Memory B cell (primary cell): Measurements from ENCODE around the gene PSME1.
A peak's percentile ranks its signal among the peaks of the same experiment; 100 is the strongest.

Experiments used
- ATAC-seq: fragments of 150-1000 bp; cut with Tn5 transposase; 2 replicates; pipeline ENCODE4 v1.10.0; 2021; ENCODE audit warnings: low read depth, mild to moderate bottlenecking, moderate library complexity
- DNase-seq, 2 donors: peaks; one replicate each; pipeline ENCODE4 v3.0.0; 2022; ENCODE audit warnings: low spot score in 2 of 2
- H3K27ac Mint-ChIP-seq: one replicate; pipeline ENCODE4 v1.8.0; 2022; ENCODE audit warnings: mild to moderate bottlenecking, moderate library complexity, mixed read lengths
- H3K27me3 Mint-ChIP-seq: one replicate; pipeline ENCODE4 v1.8.0; 2022; ENCODE audit warnings: mixed read lengths
- H3K36me3 Mint-ChIP-seq: one replicate; pipeline ENCODE4 v1.8.0; 2022; ENCODE audit warnings: mild to moderate bottlenecking, mixed read lengths
- H3K4me1 Mint-ChIP-seq: one replicate; pipeline ENCODE4 v1.8.0; 2022; ENCODE audit warnings: mixed read lengths
- H3K4me3 Mint-ChIP-seq: one replicate; pipeline ENCODE4 v1.8.0; 2022; ENCODE audit warnings: mild to moderate bottlenecking, moderate library complexity, mixed read lengths
- H3K9me3 Mint-ChIP-seq: one replicate; pipeline ENCODE4 v1.8.0; 2022; ENCODE audit warnings: mixed read lengths

The PSME1 gene

GRCh38 chr14:24135834-24136683 is at the start of gene PSME1:
Gene PSME1 (plus strand): TSS chr14:24136194. CDS start chr14:24136263, 69 bp downstream.
- H3K36me3 Mint-ChIP-seq, result peaks cover 22% of the 10 kb centered on the region
- H3K27ac Mint-ChIP-seq, result peak within 1 kb of the TSS; percentile 98
- no peaks in the 10 kb centered on the region for H3K27me3 Mint-ChIP-seq
- peak; percentile 95 for DNase-seq
- ATAC-seq, result peak; percentile 90
- peak within 1 kb of the TSS; percentile 92 for H3K4me3 Mint-ChIP-seq
- H3K4me1 Mint-ChIP-seq, result peaks cover 46% of the 10 kb centered on the region
- no peaks in the 10 kb centered on the region for H3K9me3 Mint-ChIP-seq

DNA sequence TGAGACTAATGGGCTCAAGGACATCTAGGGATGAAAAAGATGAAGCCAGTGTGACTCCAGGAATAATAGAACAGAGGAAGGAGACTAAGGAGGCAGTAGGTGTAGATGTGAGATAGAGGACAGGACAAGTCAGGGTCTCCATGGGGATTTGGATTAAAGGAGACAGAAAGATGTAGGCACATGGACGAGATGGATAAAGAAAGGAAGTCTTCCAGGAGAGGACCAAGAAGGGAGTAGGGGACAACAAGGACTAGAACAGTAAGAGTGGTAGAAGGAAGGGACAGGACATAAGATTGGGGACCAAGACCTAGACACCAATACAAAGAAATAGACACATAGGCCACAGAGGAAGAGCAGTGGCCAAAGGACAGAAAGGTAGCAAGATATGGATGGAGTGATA is 49.0 kb upstream of the PSME1 start:
- Mint-ChIP-seq H3K9me3 (no peaks in the 10 kb centered on the region), H3K36me3 (no peaks in the 10 kb centered on the region), H3K4me3 (no peak overlapping the region), H3K27me3 (no peaks in the 10 kb centered on the region), H3K4me1 (peaks cover 24% of the 10 kb centered on the region), H3K27ac (peak overlapping the region; percentile 1)
- DNase-seq (no peak), ATAC-seq (no peak)

- no peak overlapping the region for H3K27ac Mint-ChIP-seq
- no peaks in the 10 kb centered on the region for H3K27me3 Mint-ChIP-seq
- H3K4me3 Mint-ChIP-seq, result no peak overlapping the region
- no peak for DNase-seq
- ATAC-seq, result no peak
- H3K36me3 Mint-ChIP-seq, result no peaks in the 10 kb centered on the region
- H3K9me3 Mint-ChIP-seq, result no peaks in the 10 kb centered on the region
- H3K4me1 Mint-ChIP-seq, result peaks cover 21% of the 10 kb centered on the region
These were observed 47.9 kb upstream of the PSME1 start for GRCh38 chr14:24088095-24088494.

GRCh38 chr14:24089890-24090289 is 46.1 kb upstream of the PSME1 start:
- no peaks in the 10 kb centered on the region for H3K27me3 Mint-ChIP-seq
- no peaks in the 10 kb centered on the region for H3K9me3 Mint-ChIP-seq
- H3K36me3 Mint-ChIP-seq, result no peaks in the 10 kb centered on the region
- DNase-seq, result no peak
- peaks cover 25% of the 10 kb centered on the region for H3K4me1 Mint-ChIP-seq
- ATAC-seq, result no peak
- no peak overlapping the region for H3K4me3 Mint-ChIP-seq
- no peak overlapping the region for H3K27ac Mint-ChIP-seq

GRCh38 chr14:24092110-24092504 is 43.9 kb upstream of the PSME1 start:
- Mint-ChIP-seq H3K27ac (no peak overlapping the region), H3K4me3 (peak overlapping the region; percentile 3), H3K36me3 (peaks cover 5% of the 10 kb centered on the region), H3K9me3 (no peaks in the 10 kb centered on the region), H3K27me3 (no peaks in the 10 kb centered on the region), H3K4me1 (peaks cover 33% of the 10 kb centered on the region)
- no peak for ATAC-seq
- no peak for DNase-seq

GRCh38 chr14:24092505-24093206 is 43.3 kb upstream of the PSME1 start:
- ATAC-seq (no peak), DNase-seq (no peak)
- Mint-ChIP-seq H3K9me3 (no peaks in the 10 kb centered on the region), H3K4me3 (peak overlapping the region; percentile 94), H3K4me1 (peaks cover 32% of the 10 kb centered on the region), H3K36me3 (peaks cover 5% of the 10 kb centered on the region), H3K27me3 (no peaks in the 10 kb centered on the region), H3K27ac (peak overlapping the region; percentile 94)

DNA sequence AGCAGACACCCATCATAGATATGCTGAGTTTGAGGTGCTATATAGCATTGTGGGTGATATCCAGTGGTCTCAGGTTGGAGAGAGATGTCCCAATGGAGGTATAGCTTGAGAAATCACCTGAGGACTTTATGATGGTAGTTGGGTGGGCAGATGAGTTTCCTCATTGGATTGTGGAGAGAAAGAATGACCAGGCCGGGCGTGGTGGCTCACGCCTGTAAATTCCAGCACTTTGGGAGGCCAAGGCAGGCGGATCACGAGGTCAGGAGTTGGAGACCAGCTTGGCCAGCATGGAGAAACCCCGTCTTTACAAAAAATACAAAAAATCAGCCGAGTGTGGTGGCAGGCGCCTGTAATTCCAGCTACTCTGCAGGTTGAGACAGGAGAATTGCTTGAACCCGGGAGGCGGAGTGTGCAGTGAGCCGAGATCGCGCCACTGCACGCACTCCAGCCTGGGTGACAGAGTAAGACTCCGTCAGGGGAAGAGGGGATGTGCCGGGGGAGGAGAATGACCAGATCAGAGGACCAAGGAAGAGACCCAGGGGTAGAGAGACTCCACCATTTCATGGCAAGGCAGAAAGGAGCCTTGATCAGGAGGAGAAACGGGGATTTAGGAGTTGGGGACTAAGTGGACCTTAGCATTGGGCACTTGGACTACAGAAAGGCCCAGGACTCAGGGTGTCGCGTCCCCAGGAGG is 42.6 kb upstream of the PSME1 start:
- Mint-ChIP-seq H3K36me3 (peaks cover 5% of the 10 kb centered on the region), H3K4me3 (peak overlapping the region; percentile 94), H3K27ac (peak overlapping the region; percentile 94), H3K4me1 (peaks cover 32% of the 10 kb centered on the region), H3K27me3 (no peaks in the 10 kb centered on the region), H3K9me3 (no peaks in the 10 kb centered on the region)
- DNase-seq (no peak), ATAC-seq (no peak)

DNA sequence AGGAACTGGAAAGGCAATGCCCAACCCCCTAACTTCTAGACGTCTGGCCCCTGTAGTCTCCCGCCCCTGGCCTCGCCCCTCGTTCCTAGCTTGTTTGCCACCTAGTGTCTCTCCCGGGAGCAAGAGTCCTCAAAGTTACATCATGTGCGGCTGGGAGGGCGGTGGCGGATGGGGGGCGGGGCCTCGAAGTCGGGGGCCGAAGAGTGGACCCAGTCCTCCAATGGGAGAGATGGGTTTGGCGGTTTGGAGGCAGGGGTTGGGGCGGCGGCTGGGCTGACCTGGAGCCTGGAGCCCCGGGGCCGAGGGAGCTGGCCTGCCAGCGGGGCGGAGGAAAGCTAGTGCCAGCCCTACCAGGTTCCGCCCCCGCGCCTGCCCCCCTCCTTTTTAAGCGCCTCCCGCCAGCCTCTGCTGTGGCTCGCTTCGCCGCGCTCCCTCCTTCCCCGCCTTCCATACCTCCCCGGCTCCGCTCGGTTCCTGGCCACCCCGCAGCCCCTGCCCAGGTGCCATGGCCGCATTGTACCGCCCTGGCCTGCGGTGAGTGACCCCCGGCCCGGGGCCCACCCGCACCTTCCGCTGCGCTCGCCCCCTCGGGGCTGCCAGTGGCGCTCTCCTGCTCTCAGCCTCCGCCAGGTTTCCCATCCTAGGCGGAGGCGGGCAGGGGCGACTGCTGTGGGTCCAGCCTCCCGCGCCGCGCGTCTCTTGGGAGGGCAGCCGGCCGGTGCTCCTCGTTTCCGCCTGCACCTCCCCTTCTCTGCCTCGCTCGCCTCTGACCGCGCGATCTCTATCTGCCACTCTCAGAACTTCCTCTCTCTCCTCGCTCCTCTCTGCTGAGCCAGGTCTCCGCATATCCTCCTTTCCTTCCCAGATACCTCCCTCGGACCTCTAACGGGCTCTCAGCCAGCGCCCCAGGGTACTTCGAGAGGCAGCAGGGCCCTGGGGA is 41.8 kb upstream of the PSME1 start, which contains the start of gene PCK2:
Gene PCK2, plus strand, starts transcription at position 411 of the 940 bp plus-strand sequence. Its CDS starts 95 bp downstream, at position 506.
- peaks cover 32% of the 10 kb centered on the region for H3K4me1 Mint-ChIP-seq
- H3K9me3 Mint-ChIP-seq, result no peaks in the 10 kb centered on the region
- H3K27ac Mint-ChIP-seq, result peak within 1 kb of the TSS; percentile 94
- DNase-seq, result peak; percentile 53 to 68
- ATAC-seq, result peak; percentile 70
- H3K36me3 Mint-ChIP-seq, result peaks cover 7% of the 10 kb centered on the region
- peak within 1 kb of the TSS; percentile 94 for H3K4me3 Mint-ChIP-seq
- no peaks in the 10 kb centered on the region for H3K27me3 Mint-ChIP-seq

- Mint-ChIP-seq H3K36me3 (peaks cover 12% of the 10 kb centered on the region), H3K27me3 (no peaks in the 10 kb centered on the region), H3K27ac (peak overlapping the region; percentile 94), H3K4me1 (peaks cover 29% of the 10 kb centered on the region), H3K4me3 (peak overlapping the region; percentile 94), H3K9me3 (no peaks in the 10 kb centered on the region)
- DNase-seq (no peak), ATAC-seq (no peak)
These were observed 41.1 kb upstream of the PSME1 start for GRCh38 chr14:24094841-24095270.

DNA sequence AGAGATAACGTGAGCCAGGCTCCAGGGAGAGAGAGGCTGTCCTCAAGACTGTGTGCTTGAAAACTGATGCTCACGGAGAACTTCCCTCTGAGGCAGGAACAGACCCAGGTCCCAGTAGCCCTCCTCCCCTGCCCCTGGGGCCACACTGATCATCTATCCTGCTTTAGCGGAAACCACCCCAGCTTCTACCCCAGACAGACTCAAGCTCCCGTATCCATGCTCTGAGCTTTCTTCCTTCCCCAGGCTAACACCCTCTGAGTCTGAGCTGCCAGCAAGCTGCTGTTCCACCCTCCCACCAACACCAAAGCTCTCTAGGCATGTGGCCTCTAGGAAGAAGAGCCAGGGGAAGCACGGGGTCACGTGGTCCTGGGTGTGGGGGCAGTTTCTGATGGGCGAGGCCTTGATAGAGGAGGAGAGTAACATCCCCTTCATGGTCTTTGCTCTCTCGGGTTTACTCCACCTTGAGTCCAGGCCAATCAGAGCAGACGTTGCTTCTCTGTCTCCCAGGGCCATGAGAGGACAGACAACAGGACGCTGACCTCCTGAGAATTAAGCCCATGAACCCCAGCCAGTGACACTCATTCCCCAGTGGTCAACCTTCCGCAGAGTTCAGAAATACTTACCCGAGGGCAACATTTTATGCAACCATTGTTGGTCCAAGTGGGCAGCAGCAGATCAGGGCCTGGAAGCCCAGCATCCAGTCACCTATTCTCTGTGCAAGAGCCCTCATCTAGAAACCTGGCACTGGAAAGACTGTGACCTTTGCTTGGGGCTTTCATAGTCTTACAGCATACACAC is 40.5 kb upstream of the PSME1 start:
- H3K4me1 Mint-ChIP-seq, result peaks cover 26% of the 10 kb centered on the region
- peak; percentile 56 for ATAC-seq
- peak; percentile 40 to 42 for DNase-seq
- no peaks in the 10 kb centered on the region for H3K27me3 Mint-ChIP-seq
- H3K27ac Mint-ChIP-seq, result peak overlapping the region; percentile 94
- H3K36me3 Mint-ChIP-seq, result peaks cover 14% of the 10 kb centered on the region
- H3K4me3 Mint-ChIP-seq, result peak overlapping the region; percentile 94
- no peaks in the 10 kb centered on the region for H3K9me3 Mint-ChIP-seq

GRCh38 chr14:24096545-24097181 is 39.3 kb upstream of the PSME1 start:
- DNase-seq, result no peak
- Mint-ChIP-seq H3K4me1 (peaks cover 23% of the 10 kb centered on the region), H3K27ac (peak overlapping the region; percentile 11), H3K27me3 (no peaks in the 10 kb centered on the region), H3K9me3 (no peaks in the 10 kb centered on the region), H3K4me3 (peak overlapping the region; percentile 59), H3K36me3 (peaks cover 14% of the 10 kb centered on the region)
- no peak for ATAC-seq

DNA sequence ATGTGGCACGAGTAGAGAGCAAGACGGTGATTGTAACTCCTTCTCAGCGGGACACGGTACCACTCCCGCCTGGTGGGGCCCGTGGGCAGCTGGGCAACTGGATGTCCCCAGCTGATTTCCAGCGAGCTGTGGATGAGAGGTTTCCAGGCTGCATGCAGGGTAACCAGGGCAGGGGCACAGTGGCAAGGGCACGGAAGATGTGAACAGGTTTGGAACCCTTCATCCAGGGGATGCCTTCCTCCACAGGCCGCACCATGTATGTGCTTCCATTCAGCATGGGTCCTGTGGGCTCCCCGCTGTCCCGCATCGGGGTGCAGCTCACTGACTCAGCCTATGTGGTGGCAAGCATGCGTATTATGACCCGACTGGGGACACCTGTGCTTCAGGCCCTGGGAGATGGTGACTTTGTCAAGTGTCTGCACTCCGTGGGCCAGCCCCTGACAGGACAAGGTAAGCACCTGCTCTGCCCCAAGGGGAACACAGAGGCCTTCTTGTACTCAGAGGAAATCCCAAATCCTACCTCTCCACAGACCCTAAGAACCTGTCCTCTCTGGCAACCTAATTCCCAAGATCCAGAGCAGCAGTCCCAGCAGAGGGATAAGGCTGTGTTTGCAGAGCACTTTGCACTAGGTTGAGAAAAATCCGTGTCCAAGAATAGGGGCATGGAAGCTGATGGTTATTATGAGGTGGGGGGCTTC is 37.6 kb upstream of the PSME1 start:
- DNase-seq (no peak), ATAC-seq (no peak)
- Mint-ChIP-seq H3K27ac (no peak overlapping the region), H3K4me3 (no peak overlapping the region), H3K27me3 (no peaks in the 10 kb centered on the region), H3K4me1 (peaks cover 21% of the 10 kb centered on the region), H3K9me3 (no peaks in the 10 kb centered on the region), H3K36me3 (peaks cover 17% of the 10 kb centered on the region)
